ENCODE measurements around the gene IGSF5.

GRCh38 chr21:39730418-39731157 is 14.4 kb upstream of the IGSF5 start:
- TF ChIP-seq POLR2A (IDR thresholded peaks at IDR 0.05; ENCODE audit: low read length) = no peak
- TF ChIP-seq GATA1 (IDR thresholded peaks at IDR 0.05; ENCODE audit: low read depth, low read length) = no peak
